GM12864 (cell line): ENCODE data around the gene EIF2B1.

Source experiments
- DNase-seq: peaks from one replicate; pipeline ENCODE4 v3.0.0-alpha.2; 2011; ENCODE audit warnings: low read depth
- H3K4me3 ChIP-seq: 2 replicates; pipeline ENCODE4 v1.5.1; 2011; ENCODE audit warnings: mild to moderate bottlenecking, low read depth, low read length, control low read depth
- TF ChIP-seq, protein P1 (sequence below): IDR thresholded peaks from 2 replicates; pipeline ENCODE4 v1.5.1; 2011; ENCODE audit warnings: low read depth, mild to moderate bottlenecking, moderate library complexity, low read length, control low read depth, inconsistent platforms; ENCODE audit errors: missing control alignments

EIF2B1 gene

DNA sequence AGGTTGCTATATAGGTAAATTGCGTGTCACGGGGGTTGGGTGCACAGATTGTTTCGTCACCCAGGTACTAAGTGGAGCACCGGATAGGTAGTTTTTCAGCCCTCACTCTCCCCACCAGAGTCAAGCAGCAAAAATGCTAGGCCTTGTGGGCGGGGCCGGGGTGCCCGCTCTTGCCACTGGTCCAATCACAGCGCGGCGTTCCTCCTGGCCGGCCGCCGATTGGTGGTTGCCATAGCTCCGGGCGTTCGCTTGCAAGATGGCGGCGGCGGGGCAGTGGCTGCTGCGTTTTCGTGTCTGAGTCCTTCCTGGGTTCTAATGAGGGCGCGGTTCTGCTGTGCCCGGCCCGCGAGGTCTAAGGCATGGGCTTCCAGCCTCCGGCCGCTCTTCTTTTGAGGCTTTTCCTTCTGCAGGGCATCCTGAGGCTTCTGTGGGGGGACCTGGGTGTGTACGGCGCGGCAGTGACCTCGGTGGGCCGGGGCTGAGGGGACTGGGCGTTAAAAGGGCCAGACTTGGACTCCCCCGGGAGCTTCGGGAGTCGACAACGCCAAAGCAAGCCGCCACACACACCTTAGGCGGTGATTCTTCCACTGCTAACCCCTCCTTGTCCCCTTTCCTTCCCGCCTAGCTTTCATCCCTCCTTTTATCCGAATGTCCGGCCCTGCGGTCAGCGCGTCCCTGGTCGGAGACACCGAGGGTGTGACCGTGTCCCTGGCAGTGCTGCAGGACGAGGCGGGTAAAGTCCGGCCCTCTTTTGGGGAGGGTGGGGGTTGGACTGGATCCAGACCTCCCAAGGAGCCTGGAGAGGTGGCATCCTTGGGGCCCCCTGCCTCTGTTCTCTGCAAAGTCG lies 37.6 kb upstream of the EIF2B1 start, which contains the start of gene TCTN2:
TSS of gene TCTN2 (plus strand) at position 232 of the 847 bp plus-strand sequence. CDS start at position 360, 128 bp downstream.
- peak; percentile 71 for DNase-seq
- TF ChIP-seq, protein P1, sequence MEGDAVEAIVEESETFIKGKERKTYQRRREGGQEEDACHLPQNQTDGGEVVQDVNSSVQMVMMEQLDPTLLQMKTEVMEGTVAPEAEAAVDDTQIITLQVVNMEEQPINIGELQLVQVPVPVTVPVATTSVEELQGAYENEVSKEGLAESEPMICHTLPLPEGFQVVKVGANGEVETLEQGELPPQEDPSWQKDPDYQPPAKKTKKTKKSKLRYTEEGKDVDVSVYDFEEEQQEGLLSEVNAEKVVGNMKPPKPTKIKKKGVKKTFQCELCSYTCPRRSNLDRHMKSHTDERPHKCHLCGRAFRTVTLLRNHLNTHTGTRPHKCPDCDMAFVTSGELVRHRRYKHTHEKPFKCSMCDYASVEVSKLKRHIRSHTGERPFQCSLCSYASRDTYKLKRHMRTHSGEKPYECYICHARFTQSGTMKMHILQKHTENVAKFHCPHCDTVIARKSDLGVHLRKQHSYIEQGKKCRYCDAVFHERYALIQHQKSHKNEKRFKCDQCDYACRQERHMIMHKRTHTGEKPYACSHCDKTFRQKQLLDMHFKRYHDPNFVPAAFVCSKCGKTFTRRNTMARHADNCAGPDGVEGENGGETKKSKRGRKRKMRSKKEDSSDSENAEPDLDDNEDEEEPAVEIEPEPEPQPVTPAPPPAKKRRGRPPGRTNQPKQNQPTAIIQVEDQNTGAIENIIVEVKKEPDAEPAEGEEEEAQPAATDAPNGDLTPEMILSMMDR: no peak
- H3K4me3 ChIP-seq: peak within 1 kb of the TSS; percentile 58

DNA sequence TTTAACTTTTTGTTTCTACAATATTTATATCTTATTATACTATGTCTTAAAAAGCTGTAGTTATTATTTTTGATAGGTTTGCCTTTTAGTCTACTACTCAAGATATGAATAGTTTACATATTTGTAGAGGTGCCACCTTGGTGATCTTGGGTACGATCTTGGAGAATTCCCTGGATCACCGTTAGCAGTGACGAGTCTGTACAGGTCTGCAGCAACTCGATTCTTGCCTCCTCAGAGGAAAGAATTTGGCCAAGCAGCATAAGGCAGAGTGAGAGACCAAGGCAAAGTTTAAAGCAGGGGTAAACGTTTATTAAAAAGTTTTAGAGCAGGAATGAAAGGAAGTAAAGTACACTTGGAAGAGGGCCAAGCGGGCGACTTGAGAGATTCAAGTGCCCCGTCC lies 34.3 kb upstream of the EIF2B1 start:
- TF ChIP-seq, protein P1: no peak
- no peak overlapping the region for H3K4me3 ChIP-seq
- no peak for DNase-seq

DNA sequence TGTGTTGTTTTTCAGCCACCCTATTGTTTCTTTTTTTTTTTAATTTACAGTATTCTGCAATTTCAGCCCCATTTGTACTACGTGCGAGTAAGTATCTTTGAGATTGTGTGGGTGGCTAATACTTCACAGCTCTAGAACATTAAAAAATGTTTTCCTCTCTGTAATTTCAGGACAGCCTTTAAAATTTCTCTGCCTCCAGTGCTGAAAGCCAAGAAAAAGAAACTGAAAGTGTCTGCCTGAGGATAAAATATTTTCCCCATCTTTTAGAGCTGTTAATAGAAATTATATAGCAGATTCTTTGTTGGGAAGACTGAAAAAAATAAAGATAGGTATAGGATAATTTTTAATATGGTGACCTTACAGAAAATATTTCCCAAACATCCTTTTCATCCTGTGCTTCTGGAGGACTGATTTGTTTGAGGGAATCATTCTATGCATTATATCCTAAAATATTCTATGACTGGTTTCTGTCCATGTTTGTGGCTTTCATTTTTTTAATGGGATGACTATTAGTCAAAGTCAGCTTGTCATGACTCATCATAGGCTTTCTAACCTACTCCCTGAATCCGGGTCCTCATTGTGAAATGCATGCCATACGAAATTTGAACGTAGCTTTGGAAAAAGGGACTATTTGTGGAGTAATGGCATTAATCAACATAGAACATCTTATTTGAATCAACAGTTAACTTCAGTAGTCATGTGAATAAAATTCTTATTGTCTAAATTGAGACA lies 26.7 kb upstream of the EIF2B1 start:
- TF ChIP-seq, protein P1: no peak
- H3K4me3 ChIP-seq: no peak overlapping the region
- no peak for DNase-seq

DNA sequence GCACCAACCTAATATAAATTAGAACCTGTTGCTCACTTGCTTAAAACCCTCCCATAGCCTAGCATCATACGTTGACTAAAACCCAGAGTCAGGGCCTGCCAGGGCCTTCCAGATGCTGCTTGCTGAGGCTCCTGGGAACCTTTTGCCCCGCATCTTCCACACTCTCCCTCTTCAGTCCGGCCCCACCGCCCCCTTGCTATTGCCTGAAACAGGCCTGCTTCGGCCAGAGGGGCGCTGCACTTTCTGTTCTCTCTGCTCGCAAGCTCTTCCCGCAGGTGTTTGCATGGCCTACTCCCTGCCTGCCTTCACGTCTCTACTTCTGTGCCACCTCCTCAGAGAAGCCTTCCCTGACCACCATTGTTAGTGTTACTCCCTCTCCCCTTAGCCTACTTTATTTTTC lies 23.7 kb upstream of the EIF2B1 start:
- no peak overlapping the region for H3K4me3 ChIP-seq
- no peak for DNase-seq
- TF ChIP-seq, protein P1: no peak

DNA sequence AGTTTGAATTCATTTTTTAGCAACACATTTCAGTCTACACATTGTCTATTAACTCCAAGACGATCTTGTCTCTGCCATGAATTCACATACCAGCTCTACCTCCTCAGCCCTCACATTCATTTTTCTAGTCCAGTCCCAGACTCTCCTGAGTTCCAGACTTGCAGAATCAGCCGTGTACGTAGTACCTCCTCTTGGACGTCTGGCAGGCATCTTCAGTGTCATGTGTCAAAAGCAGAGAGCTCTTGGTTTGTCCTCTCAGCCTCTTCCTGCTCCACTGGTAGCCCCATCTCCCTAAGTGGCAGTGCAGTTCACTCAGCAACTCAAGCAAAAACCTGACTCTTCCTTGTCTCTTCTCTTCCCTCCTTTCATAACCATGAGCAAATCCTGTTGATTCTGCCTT lies 22.9 kb upstream of the EIF2B1 start:
- no peak for DNase-seq
- no peak overlapping the region for H3K4me3 ChIP-seq
- TF ChIP-seq, protein P1: no peak

DNA sequence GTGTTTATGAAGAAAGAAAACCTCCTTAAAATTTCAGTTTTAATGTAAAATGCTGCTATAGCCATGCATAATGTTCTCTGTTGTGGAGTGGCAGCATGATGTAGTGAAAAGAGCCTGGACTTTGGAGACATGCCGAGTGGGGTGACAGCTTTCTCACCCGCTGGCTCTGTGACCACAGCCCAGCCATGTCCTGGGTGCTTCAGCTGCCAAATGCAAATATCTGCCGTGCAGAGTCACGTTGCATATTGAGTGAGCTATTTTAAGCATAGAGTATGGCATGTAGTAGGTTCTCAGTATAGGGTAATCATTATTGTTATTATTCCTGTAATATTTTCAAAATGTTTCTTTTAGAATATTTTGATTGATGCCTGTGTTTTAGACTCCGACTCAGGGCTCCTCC lies 21.9 kb upstream of the EIF2B1 start:
- TF ChIP-seq, protein P1: no peak
- no peak overlapping the region for H3K4me3 ChIP-seq
- DNase-seq: peak; percentile 21
